Ecto neural progenitor cell (in vitro differentiated cells): ENCODE measurements around the gene CYP46A1.

Experiments
- DNase-seq: peaks from one replicate; pipeline ENCODE4 v3.0.0-alpha.2; 2018; ENCODE audit warnings: low spot score

CYP46A1 gene

DNA sequence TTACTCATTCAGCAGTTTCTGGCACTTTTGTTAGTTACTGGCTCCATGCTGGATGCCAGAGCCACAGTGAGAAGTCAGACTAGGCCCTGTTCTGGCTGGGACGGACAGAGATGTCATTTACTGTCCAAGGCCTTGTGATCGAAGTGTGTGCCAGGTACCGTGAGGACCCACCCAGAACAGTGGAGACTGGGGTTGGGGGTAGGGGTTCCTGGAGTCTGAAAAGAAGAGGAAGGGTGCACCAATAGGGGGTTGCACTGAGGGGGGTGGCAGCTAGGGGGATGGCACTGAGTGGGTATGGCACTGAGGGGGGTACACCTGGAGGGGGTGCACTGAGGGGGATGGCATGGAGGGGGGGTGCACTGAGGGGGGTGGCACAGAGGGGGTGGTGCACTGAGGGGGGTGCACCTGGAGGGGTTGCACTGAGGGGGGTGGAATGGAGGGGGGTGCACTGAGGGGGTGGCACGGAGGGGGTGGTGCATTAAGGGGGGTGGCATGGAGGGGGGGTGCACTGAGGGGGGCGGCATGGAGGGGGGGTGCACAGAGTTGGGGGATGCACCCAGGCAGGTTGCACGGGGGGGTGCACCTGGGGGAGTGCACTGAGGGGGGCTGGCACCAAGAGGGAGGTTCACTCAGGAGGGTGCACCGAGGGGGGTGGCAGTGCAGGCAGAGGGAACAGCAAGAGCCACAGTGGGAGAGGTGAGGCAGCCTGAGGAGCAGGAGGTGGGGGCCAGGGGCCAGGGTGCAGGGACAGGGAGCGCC lies 10.6 kb upstream of the CYP46A1 start:
- no peak for DNase-seq

GRCh38 chr14:99674064-99674650 lies 9.9 kb upstream of the CYP46A1 start:
- DNase-seq: no peak

GRCh38 chr14:99674776-99675381 lies 9.2 kb upstream of the CYP46A1 start:
- DNase-seq: no peak

DNA sequence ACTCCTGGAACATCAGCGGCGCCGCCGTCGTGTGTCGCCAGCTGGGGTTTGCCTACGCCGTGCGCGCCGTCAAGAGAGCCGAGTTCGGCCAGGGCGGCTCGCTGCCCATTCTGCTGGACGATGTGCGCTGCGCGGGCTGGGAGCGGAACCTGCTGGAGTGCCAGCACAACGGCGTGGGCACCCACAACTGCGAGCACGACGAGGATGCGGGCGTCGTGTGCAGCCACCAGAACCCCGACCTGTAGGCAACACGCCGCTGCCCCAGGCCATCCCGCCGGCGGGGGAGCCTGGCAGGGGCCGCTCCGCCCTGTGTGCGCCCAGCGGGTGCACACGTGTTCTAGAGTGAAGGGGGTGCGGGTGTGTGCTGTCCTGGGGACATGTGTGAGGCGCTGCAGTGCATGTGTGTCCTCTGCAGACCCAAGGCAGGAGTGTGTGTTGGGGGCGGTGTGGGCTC lies 8.7 kb upstream of the CYP46A1 start:
- no peak for DNase-seq

GRCh38 chr14:99675951-99676350 lies 8.1 kb upstream of the CYP46A1 start:
- no peak for DNase-seq

- no peak for DNase-seq
Observed at GRCh38 chr14:99676657-99677056, 7.4 kb upstream of the CYP46A1 start.

DNA sequence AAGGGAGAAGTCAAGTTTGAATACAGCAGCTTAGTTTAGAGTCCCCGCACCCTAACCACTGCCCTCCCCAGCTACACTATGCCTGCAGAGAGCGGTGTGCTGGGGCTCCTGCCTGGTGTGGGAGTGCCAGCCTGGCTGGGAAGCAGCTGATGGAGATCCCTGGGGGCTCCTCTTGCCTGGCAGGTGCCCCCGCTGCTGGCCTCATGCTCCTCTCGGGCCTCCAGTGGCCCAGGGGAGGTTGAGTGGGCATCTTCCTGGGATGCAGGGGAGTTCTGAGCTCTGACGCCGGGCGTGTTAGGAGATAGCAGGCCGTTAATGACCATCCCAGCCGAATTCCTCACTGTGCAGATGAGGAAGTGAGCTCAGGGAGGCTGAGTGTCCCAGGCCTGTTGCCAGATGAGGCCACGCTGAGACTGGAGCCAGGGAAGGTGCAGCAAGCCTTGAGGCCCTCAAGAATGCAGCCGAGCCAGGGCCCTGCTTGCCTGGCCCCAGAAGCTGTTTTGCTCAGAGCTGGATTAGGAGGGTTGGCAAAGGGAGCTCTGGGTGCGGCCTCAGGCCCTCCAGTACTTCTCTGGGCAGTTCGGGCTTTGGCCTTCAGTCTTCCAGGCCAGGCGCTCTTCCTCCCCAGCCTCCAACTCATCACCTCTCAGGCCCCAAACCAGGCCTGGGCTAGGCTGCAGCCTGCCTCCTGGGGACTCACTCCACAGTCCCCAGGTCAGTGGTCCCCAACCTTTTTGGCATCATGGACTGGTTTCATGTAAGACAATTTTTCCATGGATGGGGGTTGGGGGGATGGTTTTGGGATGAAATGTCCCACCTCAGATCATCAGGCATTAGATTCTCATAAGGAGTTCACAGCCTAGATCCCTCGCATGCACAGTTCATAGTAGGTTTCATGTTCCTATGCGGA lies 6.6 kb upstream of the CYP46A1 start:
- peak; percentile 26 for DNase-seq

DNA sequence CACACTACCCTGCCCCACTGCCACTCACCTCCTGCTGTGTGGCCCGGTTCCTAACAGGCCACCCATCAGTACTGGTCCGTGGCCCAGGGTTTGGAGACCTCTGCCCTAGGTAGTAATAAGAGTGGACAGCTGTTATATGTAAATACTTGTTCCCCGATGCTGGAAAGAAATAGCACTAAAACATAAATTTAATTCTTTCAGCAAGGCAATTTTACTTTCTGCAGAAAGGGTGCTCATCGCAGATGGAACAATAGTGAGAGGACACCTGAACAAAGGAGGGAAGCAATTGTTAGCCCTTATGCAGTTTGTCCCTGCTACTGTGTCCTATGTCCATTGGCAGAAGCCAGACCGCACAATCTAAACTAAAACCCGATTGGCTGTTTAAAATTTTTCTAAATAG lies 5.9 kb upstream of the CYP46A1 start:
- DNase-seq: peak; percentile 19

- peak; percentile 36 for DNase-seq
Observed at GRCh38 chr14:99679111-99679510, 5.0 kb upstream of the CYP46A1 start.

DNA sequence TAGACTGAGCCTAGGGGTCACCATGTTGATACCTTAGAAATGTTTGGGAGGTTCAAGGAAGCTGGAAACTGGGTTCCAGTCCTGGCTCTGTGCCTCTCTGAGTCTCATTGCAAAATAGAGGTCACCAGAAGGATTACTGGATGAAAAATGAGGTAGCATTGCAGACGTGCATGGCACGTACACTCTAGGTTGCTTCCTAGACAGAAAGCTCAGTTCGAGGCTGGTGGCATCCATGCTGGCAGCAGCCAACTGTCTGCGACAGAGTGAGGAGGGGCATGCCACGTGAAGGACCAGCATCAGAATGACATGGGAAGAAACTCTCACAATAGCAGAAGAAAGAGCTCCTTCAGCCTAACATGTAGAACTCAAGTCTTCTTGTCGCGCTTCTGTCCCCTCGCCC lies 4.6 kb upstream of the CYP46A1 start:
- DNase-seq: no peak

DNA sequence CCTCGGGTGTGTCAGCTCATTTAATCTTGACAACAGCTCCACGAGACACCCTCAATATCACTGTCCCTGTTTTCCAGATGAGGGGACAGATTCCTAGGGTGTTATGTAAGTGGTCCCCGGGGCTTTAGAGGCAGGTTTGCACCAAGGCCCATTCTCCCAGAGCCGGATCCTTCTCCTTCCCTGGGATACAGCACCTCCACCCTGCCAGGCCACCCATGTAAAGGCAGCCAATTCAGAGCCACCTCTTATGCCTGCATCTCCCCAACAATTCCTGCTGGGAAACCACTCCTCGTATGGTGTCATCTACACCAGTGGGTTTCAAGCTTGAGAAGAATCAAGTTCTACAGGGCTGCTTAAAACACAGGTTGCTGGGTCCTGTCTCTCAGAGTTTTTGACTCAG lies 4.1 kb upstream of the CYP46A1 start:
- DNase-seq: no peak

DNA sequence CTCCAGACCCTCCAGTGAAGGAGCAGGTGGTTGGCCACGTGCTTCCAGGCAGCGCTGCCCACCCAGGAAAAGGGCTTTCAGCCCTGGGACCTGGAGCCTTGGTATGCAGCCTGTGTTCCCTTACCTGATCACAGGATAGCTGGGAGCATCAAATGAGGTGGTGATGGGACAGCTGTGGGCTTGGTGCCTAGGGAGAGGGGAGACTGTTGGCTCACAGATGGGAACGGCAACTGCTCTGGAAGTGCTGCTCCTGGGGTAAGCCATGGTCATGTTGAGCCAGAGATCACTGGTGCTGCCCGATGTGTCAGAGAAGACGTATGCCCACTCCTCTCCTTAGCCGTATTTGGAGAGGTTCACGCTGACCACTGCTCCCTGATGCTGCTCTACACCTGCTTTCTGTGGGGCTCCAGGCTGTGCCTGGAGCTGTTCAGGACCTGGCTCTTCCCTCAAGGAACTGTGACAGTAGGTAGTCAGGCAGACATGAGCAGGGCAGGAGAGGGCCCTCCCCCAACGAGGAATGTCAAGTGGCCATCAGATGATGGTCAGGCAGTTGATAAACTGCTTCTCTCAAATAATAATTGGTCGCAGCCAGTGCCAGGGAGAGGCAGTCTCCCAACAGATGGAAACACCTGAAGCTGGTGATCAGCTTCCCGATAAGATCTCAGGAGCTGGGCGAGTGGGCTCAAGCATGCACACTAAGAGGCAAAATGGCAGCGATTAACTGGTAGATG lies 2.8 kb upstream of the CYP46A1 start:
- peak; percentile 43 for DNase-seq

GRCh38 chr14:99681832-99682148 lies 2.3 kb upstream of the CYP46A1 start:
- DNase-seq: no peak

GRCh38 chr14:99682809-99683618 lies 1.1 kb upstream of the CYP46A1 start:
- DNase-seq: peak; percentile 93

GRCh38 chr14:99684410-99684934 lies 374 bp downstream of the CYP46A1 start:
- no peak for DNase-seq

DNA sequence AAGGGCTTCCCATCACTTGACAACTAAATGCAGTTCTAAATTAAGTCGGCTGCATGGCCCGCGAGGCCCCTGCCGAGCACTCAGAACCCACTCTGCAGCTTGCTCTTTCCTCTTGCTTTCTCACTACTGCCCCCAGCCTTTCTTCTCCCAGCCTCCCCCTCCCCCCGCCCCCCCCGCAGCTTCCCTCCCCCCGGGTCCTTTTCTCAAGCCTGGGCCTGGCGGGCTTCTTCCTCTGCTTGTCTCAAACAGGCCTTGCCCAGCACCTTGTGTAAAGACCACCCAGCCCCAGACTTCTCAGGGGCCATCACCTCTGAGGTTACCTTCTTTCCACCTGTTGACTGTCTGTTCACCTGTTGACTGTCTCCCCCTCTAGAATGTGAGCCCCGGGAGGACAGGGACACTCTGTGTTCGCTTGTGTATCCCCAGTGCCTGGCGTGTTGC lies 1.1 kb downstream of the CYP46A1 start:
- peak; percentile 47 for DNase-seq

DNA sequence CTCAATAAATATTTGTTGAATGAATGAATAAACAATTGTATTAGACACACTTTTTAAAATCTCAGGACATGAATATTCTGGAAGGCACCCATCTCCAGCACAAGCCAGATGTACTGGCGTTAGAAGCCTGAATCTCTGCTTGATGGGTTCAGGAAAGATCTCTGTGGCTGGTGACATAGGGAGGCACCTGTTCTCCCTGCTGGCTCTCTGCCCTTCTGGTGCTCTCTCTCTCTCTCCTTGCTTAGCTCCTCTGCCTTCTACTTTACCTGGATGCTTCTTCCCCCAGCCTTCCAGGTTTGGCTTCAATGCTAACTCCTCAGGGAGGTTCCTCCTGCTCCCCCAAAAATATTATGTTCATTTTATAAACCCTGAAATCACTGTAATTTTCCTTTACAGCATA lies 1.5 kb downstream of the CYP46A1 start:
- no peak for DNase-seq

GRCh38 chr14:99686557-99687283 lies 2.6 kb downstream of the CYP46A1 start:
- DNase-seq: peak; percentile 23

DNA sequence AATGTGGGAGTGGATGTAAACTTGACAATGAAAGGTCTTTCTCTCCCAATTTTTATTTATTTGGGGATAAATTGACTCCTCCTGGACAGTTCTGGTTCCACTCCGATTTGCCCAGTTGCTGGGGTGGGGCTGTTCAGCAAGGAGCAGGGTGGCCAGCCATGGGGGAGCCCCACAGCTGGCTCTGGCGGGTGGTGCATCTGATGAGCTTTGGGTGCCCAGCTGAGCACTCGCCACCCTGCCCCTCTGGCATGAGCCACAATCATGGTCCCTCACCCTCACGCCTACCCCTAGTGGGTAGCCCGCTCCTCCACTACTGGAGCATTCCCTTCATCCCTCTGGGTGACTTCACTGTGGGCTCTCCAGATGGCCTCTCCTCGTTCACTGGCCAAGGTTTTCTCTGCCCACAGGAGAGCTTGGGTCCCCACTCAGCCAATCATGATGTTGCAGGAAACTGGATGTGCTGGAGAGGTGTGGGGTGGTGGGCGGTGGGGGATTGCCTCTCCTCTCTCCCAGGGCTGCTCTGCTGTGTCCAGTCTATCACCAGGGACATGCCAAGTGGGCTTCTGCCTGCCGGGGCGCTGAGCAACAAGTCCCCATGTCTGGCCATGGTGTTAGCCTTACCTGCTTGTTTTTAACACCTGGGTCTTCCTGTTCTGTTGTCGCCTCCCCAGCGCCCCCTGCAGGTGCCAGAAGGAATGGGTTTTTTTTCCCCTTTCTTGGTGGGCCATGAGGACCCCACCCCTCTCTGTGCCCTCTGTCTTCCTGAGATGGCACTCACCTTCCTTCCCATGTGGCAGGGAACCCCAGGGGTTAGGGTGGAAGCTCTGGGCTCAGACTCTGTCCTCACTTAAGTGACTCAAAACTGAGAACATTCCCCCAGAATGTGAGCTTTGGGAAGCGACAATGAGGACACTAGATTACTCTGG lies 3.4 kb downstream of the CYP46A1 start:
- peak; percentile 68 for DNase-seq
